Neural crest cell (in vitro differentiated cells): ENCODE measurements around the gene MCAM. TPM values are rescaled to one million over a fixed set of nuclear protein-coding genes. Genes with fewer than 3 reads are reported as not detected.

ENCODE experiments used
- DNase-seq: peaks from one replicate; pipeline ENCODE4 v3.0.0; 2021; ENCODE audit warnings: low read depth, mixed read lengths, low spot score
- H3K27ac Mint-ChIP-seq: one replicate; pipeline ENCODE4 v1.8.0; 2021; ENCODE audit warnings: mild to moderate bottlenecking, mixed read lengths; ENCODE audit not compliant: unreplicated experiment
- H3K27me3 Mint-ChIP-seq: 2 replicates; pipeline ENCODE4 v1.8.0; 2021; ENCODE audit warnings: low read depth, mild to moderate bottlenecking, mixed read lengths
- H3K36me3 Mint-ChIP-seq: 2 replicates; pipeline ENCODE4 v1.8.0; 2021; ENCODE audit warnings: low read depth, mild to moderate bottlenecking, mixed read lengths
- H3K4me1 Mint-ChIP-seq: 2 replicates; pipeline ENCODE4 v1.8.0; 2021; ENCODE audit warnings: mixed read lengths
- H3K4me3 Mint-ChIP-seq: one replicate; pipeline ENCODE4 v1.8.0; 2021; ENCODE audit warnings: mild to moderate bottlenecking, mixed read lengths
- H3K9me3 Mint-ChIP-seq: 2 replicates; pipeline ENCODE4 v1.8.0; 2021; ENCODE audit warnings: mixed read lengths
- CTCF ChIP-seq: fragments of 200-600 bp; sonication (generic); conservative IDR thresholded peaks from 2 replicates; pipeline ENCODE4 v1.5.0; 2021; ENCODE audit warnings: antibody characterized with exemption, mild to moderate bottlenecking
- total RNA-seq: library from RNA; stranded (reverse); gene quantifications from 2 replicates; pipeline ENCODE4 v1.2.1, GENCODE V29; 2021

MCAM gene
- total RNA-seq, 1 donor from 2014 or later: 66.7 TPM

GRCh38 chr11:119284344-119285157, 32.4 kb downstream of the MCAM start:
- Mint-ChIP-seq H3K36me3 (peaks cover 7% of the 10 kb centered on the region), H3K27ac (no peak overlapping the region), H3K4me3 (no peak overlapping the region), H3K27me3 (no peaks in the 10 kb centered on the region), H3K9me3 (no peaks in the 10 kb centered on the region), H3K4me1 (no peaks in the 10 kb centered on the region)
- DNase-seq: no peak
- TF ChIP-seq CTCF: peak; percentile 63

- peaks cover 8% of the 10 kb centered on the region for H3K36me3 Mint-ChIP-seq
- H3K4me3 Mint-ChIP-seq: no peak overlapping the region
- no peak for DNase-seq
- H3K27me3 Mint-ChIP-seq: no peaks in the 10 kb centered on the region
- no peaks in the 10 kb centered on the region for H3K4me1 Mint-ChIP-seq
- H3K27ac Mint-ChIP-seq: no peak overlapping the region
- no peaks in the 10 kb centered on the region for H3K9me3 Mint-ChIP-seq
- no peak for TF ChIP-seq CTCF
Observed at GRCh38 chr11:119282495-119282894, 34.4 kb downstream of the MCAM start.

- Mint-ChIP-seq H3K4me1 (no peaks in the 10 kb centered on the region), H3K36me3 (peaks cover 6% of the 10 kb centered on the region), H3K4me3 (no peak overlapping the region), H3K27ac (no peak overlapping the region), H3K9me3 (no peaks in the 10 kb centered on the region), H3K27me3 (no peaks in the 10 kb centered on the region)
- no peak for DNase-seq
- TF ChIP-seq CTCF: no peak
Observed at GRCh38 chr11:119277660-119278059, 39.3 kb downstream of the MCAM start.

GRCh38 chr11:119273721-119274120, 43.2 kb downstream of the MCAM start:
- Mint-ChIP-seq H3K36me3 (peaks cover 6% of the 10 kb centered on the region), H3K9me3 (no peaks in the 10 kb centered on the region), H3K27ac (peak overlapping the region; percentile 83), H3K4me3 (no peak overlapping the region), H3K27me3 (no peaks in the 10 kb centered on the region), H3K4me1 (no peaks in the 10 kb centered on the region)
- no peak for DNase-seq
- no peak for TF ChIP-seq CTCF

- Mint-ChIP-seq H3K36me3 (peaks cover 4% of the 10 kb centered on the region), H3K27ac (no peak overlapping the region), H3K4me3 (no peak overlapping the region), H3K4me1 (no peaks in the 10 kb centered on the region), H3K27me3 (no peaks in the 10 kb centered on the region), H3K9me3 (no peaks in the 10 kb centered on the region)
- no peak for TF ChIP-seq CTCF
- DNase-seq: no peak
Observed at GRCh38 chr11:119267645-119268044, 49.3 kb downstream of the MCAM start.
